ENCODE measurements around the gene TRAF3.
"Not testable (repeated sequence)": the region's sequence is repeated elsewhere in the genome, so short reads cannot be mapped to it uniquely, and the experiment has no call there.

The TRAF3 gene

GRCh38 chr14:102854091-102854703 lies 76.9 kb downstream of the TRAF3 start:
- H3K4me3 ChIP-seq (ENCODE audit: low read length) = no peak overlapping the region
- no peak for TF ChIP-seq ZNF274 (IDR thresholded peaks at IDR 0.05; ENCODE audit: low read depth, low read length)

GRCh38 chr14:102856179-102856578 lies 78.9 kb downstream of the TRAF3 start:
- TF ChIP-seq ZNF274 (IDR thresholded peaks at IDR 0.05; ENCODE audit: low read depth, low read length) = no peak
- no peak overlapping the region for H3K4me3 ChIP-seq (ENCODE audit: low read length)

- no peak overlapping the region for H3K4me3 ChIP-seq (ENCODE audit: low read length)
- TF ChIP-seq ZNF274 (IDR thresholded peaks at IDR 0.05; ENCODE audit: low read depth, low read length) = no peak
Observed at GRCh38 chr14:102857444-102857843, 80.2 kb downstream of the TRAF3 start.

- no peak for TF ChIP-seq ZNF274 (IDR thresholded peaks at IDR 0.05; ENCODE audit: low read depth, low read length)
- H3K4me3 ChIP-seq (ENCODE audit: low read length) = no peak overlapping the region
Observed at GRCh38 chr14:102859911-102860310, 82.7 kb downstream of the TRAF3 start.

GRCh38 chr14:102862154-102862773 lies 85.0 kb downstream of the TRAF3 start:
- H3K4me3 ChIP-seq (ENCODE audit: low read length) = no peak overlapping the region
- no peak for TF ChIP-seq ZNF274 (IDR thresholded peaks at IDR 0.05; ENCODE audit: low read depth, low read length)

- no peak for TF ChIP-seq ZNF274 (IDR thresholded peaks at IDR 0.05; ENCODE audit: low read depth, low read length)
- no peak overlapping the region for H3K4me3 ChIP-seq (ENCODE audit: low read length)
Observed at GRCh38 chr14:102863381-102863780, 86.1 kb downstream of the TRAF3 start.

- H3K4me3 ChIP-seq (ENCODE audit: low read length) = not testable (repeated sequence)
Observed at GRCh38 chr14:102865916-102866315, 88.7 kb downstream of the TRAF3 start.

- no peak overlapping the region for H3K4me3 ChIP-seq (ENCODE audit: low read length)
- TF ChIP-seq ZNF274 (IDR thresholded peaks at IDR 0.05; ENCODE audit: low read depth, low read length) = no peak
Observed at GRCh38 chr14:102866982-102867761, 89.9 kb downstream of the TRAF3 start.

GRCh38 chr14:102867826-102868580 lies 90.8 kb downstream of the TRAF3 start:
- no peak overlapping the region for H3K4me3 ChIP-seq (ENCODE audit: low read length)
- TF ChIP-seq ZNF274 (IDR thresholded peaks at IDR 0.05; ENCODE audit: low read depth, low read length) = no peak

GRCh38 chr14:102868956-102869547 lies 91.8 kb downstream of the TRAF3 start:
- TF ChIP-seq ZNF274 (IDR thresholded peaks at IDR 0.05; ENCODE audit: low read depth, low read length) = no peak
- no peak overlapping the region for H3K4me3 ChIP-seq (ENCODE audit: low read length)

- H3K4me3 ChIP-seq (ENCODE audit: low read length) = no peak overlapping the region
- TF ChIP-seq ZNF274 (IDR thresholded peaks at IDR 0.05; ENCODE audit: low read depth, low read length) = no peak
Observed at GRCh38 chr14:102870246-102870645, 93.0 kb downstream of the TRAF3 start.

- TF ChIP-seq ZNF274 (IDR thresholded peaks at IDR 0.05; ENCODE audit: low read depth, low read length) = no peak
- no peak overlapping the region for H3K4me3 ChIP-seq (ENCODE audit: low read length)
Observed at GRCh38 chr14:102870994-102871831, 94.0 kb downstream of the TRAF3 start.

GRCh38 chr14:102872020-102872419 lies 94.8 kb downstream of the TRAF3 start:
- TF ChIP-seq ZNF274 (IDR thresholded peaks at IDR 0.05; ENCODE audit: low read depth, low read length) = no peak
- no peak overlapping the region for H3K4me3 ChIP-seq (ENCODE audit: low read length)

Measured in GM08714 (cell line).